ENCODE measurements around the gene PTK6.

DNA sequence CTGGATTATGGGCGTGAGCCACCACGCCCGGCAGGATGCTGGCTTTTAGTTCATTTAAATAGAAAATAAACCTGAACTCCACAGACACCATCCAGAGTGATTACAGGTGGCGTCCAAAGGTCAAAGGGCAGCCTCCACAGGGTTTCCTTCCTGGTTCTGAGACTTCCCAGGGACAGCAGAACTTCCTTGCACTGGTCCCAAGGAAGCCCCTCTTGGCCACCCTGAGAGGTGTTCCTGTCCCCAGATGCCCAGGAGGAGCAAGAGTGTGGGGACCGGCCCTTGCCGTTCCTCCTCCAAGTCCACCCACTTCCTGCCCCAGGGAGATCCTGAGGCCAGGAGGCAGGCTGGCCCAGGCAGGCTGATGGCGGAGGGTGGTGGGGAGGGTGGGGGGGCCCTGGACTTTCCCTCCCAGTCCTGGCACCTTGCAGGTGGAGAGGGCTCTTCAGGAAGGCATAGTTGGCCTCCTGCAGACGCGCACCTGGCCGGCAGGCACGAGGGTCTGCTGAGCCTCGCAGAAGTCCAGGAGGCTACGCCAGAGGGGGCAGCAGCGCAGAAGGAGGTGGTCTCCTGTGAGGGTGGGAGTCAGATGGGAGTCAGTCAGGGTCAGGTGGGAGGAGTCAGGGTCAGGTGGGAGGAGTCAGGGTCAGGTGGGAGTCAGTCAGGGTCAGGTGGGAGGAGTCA is 21.8 kb upstream of the PTK6 start:
- TF ChIP-seq POLR2AphosphoS5 (IDR thresholded peaks at IDR 0.05) (no peak), EP300 (IDR thresholded peaks at IDR 0.05; ENCODE audit: low read depth) (no peak)
- TF ChIP-seq, protein P1, sequence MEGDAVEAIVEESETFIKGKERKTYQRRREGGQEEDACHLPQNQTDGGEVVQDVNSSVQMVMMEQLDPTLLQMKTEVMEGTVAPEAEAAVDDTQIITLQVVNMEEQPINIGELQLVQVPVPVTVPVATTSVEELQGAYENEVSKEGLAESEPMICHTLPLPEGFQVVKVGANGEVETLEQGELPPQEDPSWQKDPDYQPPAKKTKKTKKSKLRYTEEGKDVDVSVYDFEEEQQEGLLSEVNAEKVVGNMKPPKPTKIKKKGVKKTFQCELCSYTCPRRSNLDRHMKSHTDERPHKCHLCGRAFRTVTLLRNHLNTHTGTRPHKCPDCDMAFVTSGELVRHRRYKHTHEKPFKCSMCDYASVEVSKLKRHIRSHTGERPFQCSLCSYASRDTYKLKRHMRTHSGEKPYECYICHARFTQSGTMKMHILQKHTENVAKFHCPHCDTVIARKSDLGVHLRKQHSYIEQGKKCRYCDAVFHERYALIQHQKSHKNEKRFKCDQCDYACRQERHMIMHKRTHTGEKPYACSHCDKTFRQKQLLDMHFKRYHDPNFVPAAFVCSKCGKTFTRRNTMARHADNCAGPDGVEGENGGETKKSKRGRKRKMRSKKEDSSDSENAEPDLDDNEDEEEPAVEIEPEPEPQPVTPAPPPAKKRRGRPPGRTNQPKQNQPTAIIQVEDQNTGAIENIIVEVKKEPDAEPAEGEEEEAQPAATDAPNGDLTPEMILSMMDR (IDR thresholded peaks at IDR 0.05): no peak

Measured in transverse colon (tissue), 4 donors.